GM12878 (cell line): ENCODE data around the gene NDOR1. TPM values are rescaled to one million over a fixed set of nuclear protein-coding genes. Genes with fewer than 3 reads are reported as not detected.

Source experiments
- ATAC-seq: fragments of 200-7000 bp; cut with Tn5 transposase; 3 replicates; pipeline ENCODE4 v1.9.1; 2020; ENCODE audit warnings: mild to moderate bottlenecking, moderate library complexity
- BruUV-seq: library from RNA; stranded (reverse); fragments of 400-500 nt; replicated peaks from 2 replicates; lab custom pipeline; 2021; lab: Mats Ljungman, UMichigan
- CTCF ChIA-PET: fragments of 300-600 bp; sonication (Branson Sonifier 250); formaldehyde crosslinking; extraction: SDS; loops from one replicate; lab custom pipeline; 2021; ENCODE audit warnings: inconsistent platforms; lab: Yijun Ruan, JAX
- POLR2A ChIA-PET: fragments of 350-600 bp; formaldehyde crosslinking; extraction: SDS; loops from one replicate; lab custom pipeline; 2021; ENCODE audit warnings: inconsistent platforms; lab: Charles Lee
- RAD21 ChIA-PET: fragments of 300-600 bp; sonication (Branson Sonifier 250); formaldehyde crosslinking; loops from one replicate; lab custom pipeline; 2023; ENCODE audit warnings: antibody characterized with exemption; ENCODE audit not compliant: unreplicated experiment; lab: Charles Lee
- SMC1A ChIA-PET: fragments of 300-600 bp; sonication (Branson Sonifier 250); formaldehyde crosslinking; loops from one replicate; lab custom pipeline; 2023; ENCODE audit not compliant: unreplicated experiment, uncharacterized antibody; lab: Charles Lee
- DNase-seq: peaks from one replicate; pipeline ENCODE4 v3.0.0-alpha.2; 2011; ENCODE audit warnings: low read depth, low spot score
- FAIRE-seq: peaks from 3 replicates; lab custom pipeline; 2011; peaks lifted over from hg19 to GRCh38; lab: Jason Lieb, UNC
- H2AFZ ChIP-seq: 2 replicates; pipeline ENCODE4 v1.6.0; 2011; ENCODE audit warnings: low read depth, low read length, control low read depth; ENCODE audit not compliant: control insufficient read depth
- H3K27ac ChIP-seq: 2 replicates; pipeline ENCODE4 v1.5.1; 2011; ENCODE audit warnings: control low read depth; ENCODE audit not compliant: control insufficient read depth, insufficient read depth
- H3K27me3 ChIP-seq, 2 experiments: replicated peaks in 1 of 2; 2 replicates each; pipeline versions ENCODE4 v1.6.0 to v1.6.1; 2011; ENCODE audit warnings: low read length in 1 of 2; ENCODE audit not compliant: control insufficient read depth in 2 of 2, insufficient read depth in 2 of 2
- H3K36me3 ChIP-seq, 2 experiments: 2 replicates each; pipeline ENCODE4 v1.5.1; 2011; ENCODE audit warnings: low read length in 1 of 2; ENCODE audit not compliant: control insufficient read depth in 2 of 2, insufficient read depth in 2 of 2
- H3K4me1 ChIP-seq: 2 replicates; pipeline ENCODE4 v1.6.1; 2011; ENCODE audit warnings: mild to moderate bottlenecking, low read length, moderate library complexity, mixed read lengths; ENCODE audit not compliant: control insufficient read depth, insufficient read depth
- H3K4me2 ChIP-seq: 2 replicates; pipeline ENCODE4 v1.6.0; 2011; ENCODE audit warnings: control low read depth; ENCODE audit not compliant: control insufficient read depth, insufficient read depth
- H3K4me3 ChIP-seq: fragments of 200-600 bp; sonication (generic); 2 replicates; pipeline ENCODE4 v1.5.1; 2016
- H3K79me2 ChIP-seq: 2 replicates; pipeline ENCODE4 v1.6.0; 2011; ENCODE audit warnings: low read length; ENCODE audit not compliant: control insufficient read depth, insufficient read depth
- H3K9ac ChIP-seq: 2 replicates; pipeline ENCODE4 v1.8.0; 2011; ENCODE audit warnings: low read length, control low read depth, mixed read lengths; ENCODE audit not compliant: control insufficient read depth, insufficient read depth
- H3K9me3 ChIP-seq: replicated peaks from 3 replicates; pipeline ENCODE4 v1.5.1; 2011; ENCODE audit warnings: mild to moderate bottlenecking, low read length; ENCODE audit not compliant: control insufficient read depth, insufficient read depth
- H4K20me1 ChIP-seq: 2 replicates; pipeline ENCODE4 v1.6.0; 2011; ENCODE audit not compliant: control insufficient read depth, insufficient read depth
- CREM ChIP-seq: IDR thresholded peaks from 2 replicates; pipeline ENCODE4 v1.6.1; 2014; ENCODE audit warnings: antibody characterized with exemption, low read depth
- E2F4 ChIP-seq: IDR thresholded peaks from 2 replicates; pipeline ENCODE4 v1.6.1; 2012; ENCODE audit warnings: low read depth, low read length, improper control_type of control experiment
- E2F8 ChIP-seq: fragments of 450-650 bp; IDR thresholded peaks from 2 replicates; pipeline ENCODE4 v1.6.1; 2018; ENCODE audit warnings: mild to moderate bottlenecking, low read depth, moderate library complexity; ENCODE audit not compliant: partially characterized antibody
- E4F1 ChIP-seq: fragments of 450-650 bp; IDR thresholded peaks from 2 replicates; pipeline ENCODE4 v1.6.1; 2018; ENCODE audit warnings: borderline replicate concordance, mild to moderate bottlenecking; ENCODE audit not compliant: partially characterized antibody
- FOXM1 ChIP-seq: IDR thresholded peaks from 2 replicates; pipeline ENCODE4 v1.6.1; 2012; ENCODE audit warnings: low read depth, mild to moderate bottlenecking, inconsistent platforms, low read length, moderate library complexity
- HDAC6 ChIP-seq: fragments of 200-600 bp; sonication (generic); IDR thresholded peaks from one replicate; pipeline ENCODE4 v1.8.0; 2017; ENCODE audit warnings: antibody characterized with exemption; ENCODE audit not compliant: unreplicated experiment
- IKZF2 ChIP-seq, 2 experiments: fragments of 450-650 bp; IDR thresholded peaks; 2 replicates each; pipeline ENCODE4 v1.6.1; 2017; ENCODE audit warnings: mild to moderate bottlenecking in 2 of 2, moderate library complexity in 2 of 2
- SREBF1 ChIP-seq: IDR thresholded peaks from 2 replicates; pipeline ENCODE4 v1.6.1; 2012; ENCODE audit warnings: mild to moderate bottlenecking, low read length
- SREBF2 ChIP-seq: IDR thresholded peaks from 2 replicates; pipeline ENCODE4 v1.6.1; 2012; ENCODE audit warnings: mild to moderate bottlenecking, low read length
- STAT1 ChIP-seq: fragments of 450-650 bp; conservative IDR thresholded peaks from 2 replicates; pipeline ENCODE4 v1.6.1; 2014; ENCODE audit warnings: antibody characterized with exemption, mild to moderate bottlenecking
- SUPT20H ChIP-seq: IDR thresholded peaks from 2 replicates; pipeline ENCODE4 v1.6.1; 2011; ENCODE audit warnings: low read depth, mild to moderate bottlenecking, low read length, moderate library complexity, borderline replicate concordance; ENCODE audit not compliant: control insufficient read depth
- TAF1 ChIP-seq: IDR thresholded peaks from 2 replicates; pipeline ENCODE4 v1.6.1; 2011; ENCODE audit warnings: mild to moderate bottlenecking, low read depth, low read length, borderline replicate concordance
- USF1 ChIP-seq: IDR thresholded peaks from 2 replicates; pipeline ENCODE4 v1.6.1; 2011; ENCODE audit warnings: borderline replicate concordance, low read depth, mild to moderate bottlenecking, moderate library complexity, mixed read lengths, low read length; ENCODE audit not compliant: insufficient read depth; ENCODE audit errors: extremely low read length
- WGBS: methylation state at CpG from one replicate; pipeline ENCODE4 v1.1.6; 2016; ENCODE audit warnings: low lambda C conversion rate; ENCODE audit not compliant: insufficient replicate concordance, insufficient coverage; ENCODE audit errors: missing lambda C conversion rate; 5-methylcytosine and 5-hydroxymethylcytosine counted together
- in situ Hi-C: fragments of 300-500 bp; cut with MboI; formaldehyde crosslinking; loops from 9 replicates; pipeline ENCODE4 v1.14.3; 2018; ENCODE audit warnings: mixed read lengths
- intact Hi-C: fragments of 100-400 bp; cut with micrococcal nuclease; formaldehyde crosslinking; loops from one replicate; pipeline ENCODE4 v1.14.2; 2022; ENCODE audit not compliant: unreplicated experiment
- polyA plus RNA-seq, 11 experiments: library from polyadenylated mRNA; depleted of rRNA in 4 of 11; unstranded in 6 of 11; stranded (reverse) in 5 of 11; fragments of >200 nt; fragmentation: Nextera tagmentation in 4 of 11; fragmentation: Illumina TruSeq in 1 of 11; extraction: Ambion mirVana in 4 of 11; extraction: Trizol in 1 of 11; gene quantifications; 1 replicate in 1 of 11; 2 replicates in 10 of 11; pipeline versions ENCODE4 v1.2.1 to v1.2.3, GENCODE V29; 2011 to 2016; ENCODE audit warnings: inconsistent platforms in 2 of 11, missing spikeins in 2 of 11, low read depth in 1 of 11
- total RNA-seq, 4 experiments: library from RNA; depleted of rRNA in 3 of 4; stranded (reverse); fragments of >200 nt in 3 of 4; fragmentation: Illumina TruSeq in 1 of 4; extraction: Trizol in 1 of 4; gene quantifications; 2 replicates each; pipeline versions ENCODE4 v1.2.1 to v1.2.3, GENCODE V29; 2013 to 2021

Gene NDOR1
- total and polyA plus RNA-seq, 10 of the 15 experiments (the other 5 are each of a cell fraction or from before 2014, with no cell fraction given), result 0.04 to 32.9 (median 11.1) TPM

- SMC1A ChIA-PET, result interaction anchor here (0.6 kb wide), 1 partner anchor 90 kb away, joined by 3 read pairs; no protein-coding TSS in a partner anchor
- POLR2A ChIA-PET, result interaction anchor here (0.6 to 8.0 kb wide), 5 partner anchors 16 to 139 kb away, joined by 3 to 68 read pairs (median 4); partner anchors contain the start of genes CYSRT1 and RNF208
- TSS peak; percentile 78 for BruUV-seq
- Histone ChIP-seq H3K9ac (peak overlapping the region; percentile 98), H4K20me1 (no peaks in the 10 kb centered on the region), H3K79me2 (peaks cover 43% of the 10 kb centered on the region), H3K4me1 (peaks cover 34% of the 10 kb centered on the region), H3K4me2 (peak overlapping the region; percentile 93), H3K27ac (no peak overlapping the region), H2AFZ (no peak overlapping the region), H3K36me3 (peaks cover 0 to 4% of the 10 kb centered on the region in 2 experiments; a peak in 1 of 4 replicates), H3K9me3 (no peaks in the 10 kb centered on the region), H3K27me3 (no peaks in the 10 kb centered on the region), H3K4me3 (peak overlapping the region; percentile 95)
- RAD21 ChIA-PET, result no interaction called here
- CTCF ChIA-PET, result interaction anchor here (1.1 to 2.2 kb wide), 3 partner anchors 16 to 30 kb away, joined by 4 to 7 read pairs (median 5); partner anchors contain the start of genes ANAPC2 and SSNA1
- ATAC-seq, result no peak
- no peak for DNase-seq
- in situ Hi-C loops (no loop called here), intact Hi-C loops (no loop called here)
- WGBS, result 62% methylated on average over 7 of the region's 7 CpGs
- TF ChIP-seq IKZF2 (IDR thresholded peaks at IDR 0.05), result no peak
- TF ChIP-seq TAF1, result no peak
- no peak for TF ChIP-seq E2F8
- TF ChIP-seq SUPT20H, result no peak
- no peak for TF ChIP-seq SREBF2
- TF ChIP-seq FOXM1, result no peak
- TF ChIP-seq SREBF1, result no peak
- TF ChIP-seq USF1, result no peak
- TF ChIP-seq E2F4, result no peak
- no peak for TF ChIP-seq CREM
- TF ChIP-seq STAT1, result no peak
- no peak for TF ChIP-seq HDAC6
- TF ChIP-seq E4F1, result no peak
- FAIRE-seq, result no peak
These were observed 1.1 kb downstream of the NDOR1 start for GRCh38 chr9:137206602-137207001.
